Mesenteric fat pad (tissue), 1 donor: ENCODE results near the gene KRTAP5-3. TPM values are rescaled to one million over a fixed set of nuclear protein-coding genes. Genes with fewer than 3 reads are reported as not detected.
"Not testable (repeated sequence)": the region's sequence is repeated elsewhere in the genome, so short reads cannot be mapped to it uniquely, and the experiment has no call there.

ENCODE experiments used
- DNase-seq: peaks from one replicate; pipeline ENCODE4 v3.0.0-alpha.2; 2020; ENCODE audit warnings: low spot score
- total RNA-seq: library from RNA; stranded (reverse); fragmentation: NEBNext Ultra II Directional; extraction: Animal tissue kit (Norgen Biotek cat#: 25700); gene quantifications from one replicate; pipeline ENCODE4 v1.2.1, GENCODE V29; 2021
- donor health status: DM: yes; HTN: yes; CAD: no.

KRTAP5-3 gene
- total RNA-seq, 1 donor from 2014 or later = not detected

DNA sequence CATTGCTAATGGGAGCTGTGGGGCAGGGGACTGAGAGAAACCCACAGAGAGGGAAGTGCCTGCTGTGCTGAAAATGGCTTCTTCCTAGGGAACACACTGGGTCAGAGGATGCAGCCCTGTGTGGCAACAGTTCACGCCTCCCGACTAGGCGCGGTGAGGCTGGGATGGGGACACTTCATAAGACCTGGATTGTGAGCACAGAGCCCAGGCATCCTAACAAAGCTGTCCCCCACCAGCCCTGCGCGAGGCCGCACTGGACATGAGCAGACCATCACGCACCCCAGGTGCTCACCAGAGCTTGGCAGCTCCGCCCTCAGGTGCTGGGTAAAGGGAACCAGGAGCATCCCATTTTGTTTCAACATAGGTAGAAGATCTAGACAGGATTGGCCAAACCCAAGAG, 15.5 kb upstream of the KRTAP5-3 start:
- peak; percentile 85 for DNase-seq

DNA sequence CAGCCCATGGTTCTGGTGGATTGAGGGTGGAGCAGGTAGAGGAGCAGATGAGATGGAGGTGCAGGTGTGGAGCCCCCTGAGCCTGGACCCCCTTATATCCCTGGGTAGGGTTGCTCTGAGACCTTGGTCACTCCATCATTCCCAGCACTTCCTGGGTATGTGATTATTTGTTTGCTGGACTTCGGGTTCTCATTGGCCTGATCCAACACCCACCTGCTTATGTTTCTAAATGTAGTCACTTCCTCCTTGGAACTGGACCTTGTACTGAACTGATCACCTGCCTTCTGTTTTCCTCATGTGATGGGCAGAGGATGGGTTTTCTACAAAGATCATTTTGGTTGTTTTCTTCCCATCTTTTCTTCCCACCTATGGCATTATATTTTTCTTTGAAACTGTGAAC, 13.8 kb upstream of the KRTAP5-3 start, which contains the start of gene KRTAP5-4:
Gene KRTAP5-4 (minus strand): TSS at position 53 of the 400 bp plus-strand sequence. CDS start 45 bp downstream, at position 8.
- DNase-seq = no peak

DNA sequence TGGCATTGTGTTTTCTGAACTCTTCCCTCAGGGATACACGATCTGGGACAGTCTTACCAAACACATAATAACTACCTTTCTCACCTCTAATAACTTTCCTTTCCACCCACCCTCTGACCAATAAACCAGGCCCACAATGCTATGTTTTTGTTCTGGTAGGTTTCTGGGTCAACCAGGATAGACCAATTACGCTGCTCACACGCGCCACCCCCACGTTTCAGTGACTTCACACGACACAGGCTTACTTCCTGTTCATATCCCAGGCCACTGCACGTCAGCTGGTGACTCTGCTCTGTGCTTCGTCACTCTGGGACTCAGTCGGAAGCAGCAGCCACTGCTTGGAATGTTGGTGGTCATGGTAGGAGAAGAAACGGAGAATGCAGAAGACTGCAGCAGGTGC, 11.2 kb upstream of the KRTAP5-3 start:
- DNase-seq = peak; percentile 64

- DNase-seq = no peak
Measured at GRCh38 chr11:1618231-1618630, 10.0 kb upstream of the KRTAP5-3 start.

- DNase-seq = not testable (repeated sequence)
Measured at GRCh38 chr11:1607901-1608300, 362 bp downstream of the KRTAP5-3 start.

GRCh38 chr11:1607156-1607845, 962 bp downstream of the KRTAP5-3 start:
- DNase-seq = not testable (repeated sequence)

DNA sequence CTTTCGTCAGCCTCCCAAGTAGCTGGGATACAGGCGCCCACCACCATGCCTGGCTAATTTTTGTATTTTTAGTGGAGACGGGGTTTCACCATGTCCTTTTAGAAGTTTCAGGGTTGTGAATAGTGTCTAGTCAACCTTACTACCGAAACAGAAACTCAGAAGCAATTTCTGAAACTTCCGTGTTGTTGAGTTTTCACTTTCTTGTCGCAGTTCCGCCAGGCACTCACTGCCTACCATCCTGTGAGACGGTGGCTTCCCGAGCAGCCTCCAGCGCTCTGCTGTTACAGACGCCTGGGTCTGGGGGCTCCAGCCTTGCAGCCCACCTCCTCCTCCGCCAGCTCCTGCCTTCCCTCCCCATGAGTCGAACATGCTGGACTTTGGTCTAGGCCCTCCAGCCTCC, 2.3 kb downstream of the KRTAP5-3 start:
- DNase-seq = not testable (repeated sequence)

GRCh38 chr11:1604711-1605110, 3.6 kb downstream of the KRTAP5-3 start:
- no peak for DNase-seq

- no peak for DNase-seq
Measured at GRCh38 chr11:1604181-1604580, 4.1 kb downstream of the KRTAP5-3 start.

DNA sequence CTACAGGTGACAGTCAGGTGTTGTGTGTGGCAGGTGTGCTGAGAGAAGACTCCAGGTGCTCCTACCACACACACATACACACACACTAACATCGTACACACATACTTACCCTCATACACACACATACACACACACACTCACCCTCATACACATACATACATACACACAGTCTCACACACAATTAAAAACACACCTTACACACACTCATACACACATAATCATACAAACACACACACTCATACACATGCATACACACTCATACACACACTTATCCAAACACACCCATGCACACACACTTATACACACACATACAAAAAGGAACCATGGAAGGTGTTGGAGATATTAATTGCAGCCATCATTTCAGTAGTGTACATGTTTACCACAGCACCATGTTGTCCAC, 4.6 kb downstream of the KRTAP5-3 start:
- DNase-seq = no peak

DNA sequence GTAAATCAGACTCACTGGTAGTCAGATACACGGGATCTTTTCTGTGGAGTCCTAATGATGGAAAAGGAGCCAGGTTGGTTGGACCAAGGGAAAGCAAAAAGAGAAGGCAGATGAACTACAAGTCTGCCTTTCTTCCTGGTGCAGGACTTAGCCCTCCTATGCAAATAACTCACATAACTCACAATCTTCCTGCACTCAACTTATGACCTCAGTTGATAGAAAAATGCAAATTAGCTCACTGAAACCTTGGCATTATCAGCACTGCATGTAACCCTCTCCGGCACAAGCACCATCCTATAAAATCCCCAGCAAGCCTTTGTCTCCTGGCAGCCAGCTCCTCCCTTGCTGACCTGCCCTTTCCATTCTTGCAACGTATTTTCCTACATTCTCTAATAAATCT, 6.6 kb downstream of the KRTAP5-3 start:
- not testable (repeated sequence) for DNase-seq

GRCh38 chr11:1600626-1601025, 7.6 kb downstream of the KRTAP5-3 start:
- no peak for DNase-seq

GRCh38 chr11:1598816-1599215, 9.4 kb downstream of the KRTAP5-3 start:
- no peak for DNase-seq

GRCh38 chr11:1598406-1598805, 9.9 kb downstream of the KRTAP5-3 start:
- DNase-seq = not testable (repeated sequence)

DNA sequence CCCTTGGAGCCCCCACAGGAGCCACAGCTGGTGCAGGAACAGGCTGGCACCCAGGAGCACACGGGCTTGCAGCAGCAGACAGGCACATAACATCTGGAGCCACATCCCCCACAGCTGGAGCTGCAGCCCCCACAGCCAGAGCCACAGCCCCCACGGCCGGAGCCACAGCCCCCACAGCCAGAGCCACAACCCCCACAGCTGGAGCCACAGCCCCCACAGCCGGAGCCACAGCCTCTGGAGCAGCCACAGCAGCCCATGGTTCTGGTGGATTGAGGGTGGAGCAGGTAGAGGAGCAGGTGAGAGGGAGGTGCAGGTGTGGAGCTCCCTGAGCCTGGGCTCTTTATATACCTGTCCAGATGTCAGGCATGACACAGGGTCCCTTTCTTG, 10.3 kb downstream of the KRTAP5-3 start, which contains the start of gene KRTAP5-2:
Gene KRTAP5-2 (minus strand): TSS at position 301 of the 387 bp plus-strand sequence. CDS start 44 bp downstream, at position 257.
- DNase-seq = no peak

DNA sequence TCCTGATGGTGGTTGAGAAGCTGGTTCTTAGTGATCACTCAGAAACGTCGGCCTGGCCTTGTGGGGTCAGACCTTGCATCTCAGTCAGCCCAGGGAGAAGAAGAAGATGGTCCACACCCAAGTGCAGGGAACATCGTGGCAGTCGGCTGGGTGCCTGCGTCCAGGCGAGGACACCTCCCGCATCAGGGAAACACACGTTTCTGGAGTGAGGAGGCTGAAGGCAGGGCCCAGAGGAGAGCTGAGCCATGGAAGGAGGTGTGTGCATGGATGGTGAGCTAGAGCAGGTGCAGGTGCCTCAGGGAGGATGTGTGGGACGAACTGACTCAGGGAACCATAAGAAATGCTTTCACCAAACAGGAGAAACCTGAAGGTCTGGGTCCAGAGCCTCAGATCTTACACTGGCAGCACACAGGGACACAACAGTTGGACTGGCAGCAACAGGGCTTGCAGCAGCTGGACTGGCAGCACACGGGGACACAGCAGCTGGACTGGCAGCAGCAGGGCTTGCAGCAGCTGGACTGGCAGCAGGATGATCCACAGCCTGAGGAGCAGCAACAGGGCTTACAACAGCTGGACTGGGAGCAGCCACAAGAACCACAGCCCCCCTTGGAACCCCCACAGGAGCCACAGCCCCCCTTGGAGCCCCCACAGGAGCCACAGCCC, 10.8 kb downstream of the KRTAP5-3 start:
- no peak for DNase-seq

DNA sequence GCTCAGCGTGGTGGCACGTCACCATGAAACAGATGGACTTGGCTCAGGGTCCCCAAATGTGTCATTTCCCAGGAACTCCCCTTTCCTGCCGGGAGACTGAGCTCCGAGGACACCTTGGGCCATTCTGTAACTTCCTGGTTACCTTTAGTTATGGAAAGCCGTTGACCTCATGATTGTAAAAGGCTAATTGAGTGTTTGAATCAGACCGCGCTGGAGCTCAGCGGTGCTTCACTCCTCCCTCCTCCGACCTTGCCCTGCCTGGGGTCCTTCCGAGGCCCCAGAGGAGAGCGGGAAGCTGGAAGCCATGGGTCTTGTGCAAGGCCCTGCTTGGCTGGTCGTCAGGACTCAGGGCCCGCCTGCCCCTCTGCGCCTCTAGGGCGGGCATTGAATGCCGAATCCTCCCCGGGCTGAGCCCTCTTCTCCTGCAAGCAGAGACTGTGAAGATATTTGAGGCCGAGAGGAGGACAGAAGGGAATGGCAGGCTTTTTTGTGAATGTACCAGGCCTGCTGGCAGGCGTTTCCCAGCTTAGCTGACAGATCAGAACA, 11.6 kb downstream of the KRTAP5-3 start:
- not testable (repeated sequence) for DNase-seq

DNA sequence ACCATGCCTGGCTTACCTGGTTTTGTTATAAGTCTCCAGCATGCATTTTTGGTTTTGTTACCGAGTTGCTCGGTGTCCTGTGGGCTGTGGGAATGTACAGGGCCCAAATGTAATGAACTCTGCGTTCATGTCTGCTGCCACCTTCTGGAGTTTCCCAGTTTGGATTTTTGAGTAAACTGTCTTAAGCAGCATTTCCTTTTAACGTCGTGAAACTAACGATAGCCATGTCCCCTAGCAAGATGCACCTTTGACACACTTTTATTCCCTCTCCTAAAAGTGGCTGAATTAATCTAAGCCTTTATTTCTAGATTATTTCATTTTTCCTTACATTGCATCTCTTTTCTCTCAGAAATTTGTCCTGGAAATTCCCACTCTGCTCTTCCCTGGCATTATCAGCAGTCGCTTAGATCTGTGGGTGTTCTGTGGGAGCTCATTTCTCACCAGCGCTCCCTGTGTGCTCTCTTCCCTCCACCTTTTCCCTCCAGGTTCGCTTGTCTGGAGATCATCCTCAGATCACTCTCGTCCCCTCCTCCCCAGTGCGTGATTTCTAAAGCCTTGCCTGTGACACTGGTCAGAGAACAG, 12.2 kb downstream of the KRTAP5-3 start:
- not testable (repeated sequence) for DNase-seq

DNA sequence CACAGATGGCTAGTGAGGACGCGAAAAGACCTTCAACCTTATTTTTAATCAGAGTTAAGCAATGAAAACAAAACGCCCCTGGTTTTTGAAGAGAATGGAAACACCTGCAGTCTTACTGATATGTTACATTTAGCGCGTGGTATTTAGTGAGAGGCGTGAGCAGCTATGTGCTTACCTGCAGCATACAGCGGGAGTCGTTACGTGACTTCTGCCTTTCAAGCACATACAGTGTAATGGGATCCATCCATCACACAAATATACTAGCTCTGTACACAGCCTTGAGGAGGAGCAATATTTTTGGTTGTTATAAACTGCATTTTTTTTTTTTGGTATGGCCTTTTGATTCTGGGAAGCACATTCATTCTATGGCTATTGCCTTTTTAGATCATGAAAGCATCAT, 15.6 kb downstream of the KRTAP5-3 start:
- no peak for DNase-seq

DNA sequence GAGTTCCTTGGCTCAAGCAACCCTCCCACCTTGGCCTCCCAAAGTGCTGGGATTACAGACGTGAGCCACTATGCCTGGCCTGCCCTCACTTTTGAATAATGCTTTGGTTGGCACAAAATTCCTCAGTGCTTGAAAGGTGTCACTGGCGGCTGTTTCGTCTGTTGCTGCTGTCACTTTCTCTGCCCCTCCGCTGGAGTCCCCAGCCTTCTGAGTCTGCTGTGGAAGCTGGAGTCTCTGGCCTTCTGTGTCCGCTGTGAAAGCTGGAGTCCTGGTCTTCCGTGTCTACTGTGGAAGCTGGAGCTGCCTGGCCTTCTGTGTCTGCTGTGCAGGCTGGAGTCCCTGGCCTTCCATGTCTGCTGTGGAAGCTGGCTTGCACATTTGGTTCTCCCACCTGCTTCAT, 18.3 kb downstream of the KRTAP5-3 start:
- no peak for DNase-seq

GRCh38 chr11:1589191-1589963, 18.9 kb downstream of the KRTAP5-3 start:
- DNase-seq = not testable (repeated sequence)
